H1 (cell line): ENCODE measurements around the gene KANTR. TPM values are rescaled to one million over a fixed set of nuclear protein-coding genes. Genes with fewer than 3 reads are reported as not detected.

Experiments used
- CTCF ChIA-PET: fragments of 300-600 bp; sonication (Branson Sonifier 250); formaldehyde crosslinking; loops from one replicate; lab custom pipeline; 2021; ENCODE audit not compliant: partially characterized antibody; lab: Charles Lee
- POLR2A ChIA-PET: fragments of 300-600 bp; sonication (Branson Sonifier 250); formaldehyde crosslinking; loops from one replicate; lab custom pipeline; 2021; ENCODE audit warnings: inconsistent platforms; ENCODE audit not compliant: partially characterized antibody; lab: Charles Lee
- DNase-seq, 2 experiments: peaks; one replicate each; pipeline versions ENCODE4 v3.0.0 to v3.0.0-alpha.2; 2010 to 2022; ENCODE audit warnings: low spot score in 2 of 2, low read depth in 1 of 2, mixed read lengths in 1 of 2
- FAIRE-seq: peaks from 2 replicates; lab custom pipeline; 2011; peaks lifted over from hg19 to GRCh38; lab: Jason Lieb, UNC
- H2AFZ ChIP-seq: 2 replicates; pipeline ENCODE4 v1.8.1; 2012; ENCODE audit warnings: low read length, inconsistent platforms
- H2AK5ac ChIP-seq: 2 replicates; pipeline ENCODE4 v1.6.1; 2013; ENCODE audit warnings: low read depth, low read length
- H2BK120ac ChIP-seq: replicated peaks from 2 replicates; pipeline ENCODE3; 2013; ENCODE audit warnings: low read depth, low read length, inconsistent platforms
- H2BK12ac ChIP-seq: 2 replicates; pipeline ENCODE4 v1.6.1; 2013; ENCODE audit warnings: low read depth, low read length
- H2BK15ac ChIP-seq: 2 replicates; pipeline ENCODE4 v1.6.1; 2013; ENCODE audit warnings: low read length
- H2BK20ac ChIP-seq: 2 replicates; pipeline ENCODE4 v1.6.1; 2013; ENCODE audit warnings: low read length
- H2BK5ac ChIP-seq: 2 replicates; pipeline ENCODE4 v1.6.1; 2013; ENCODE audit warnings: low read depth, low read length
- H3K14ac ChIP-seq: 2 replicates; pipeline ENCODE4 v1.6.1; 2013; ENCODE audit warnings: inconsistent platforms; ENCODE audit not compliant: insufficient read length
- H3K18ac ChIP-seq: 2 replicates; pipeline ENCODE4 v1.6.1; 2013; ENCODE audit warnings: low read length; ENCODE audit errors: extremely low read depth
- H3K23ac ChIP-seq: 2 replicates; pipeline ENCODE4 v1.6.1; 2013; ENCODE audit warnings: inconsistent platforms; ENCODE audit not compliant: insufficient read length
- H3K23me2 ChIP-seq: 2 replicates; pipeline ENCODE4 v1.6.1; 2013; ENCODE audit warnings: low read depth, low read length
- H3K27ac ChIP-seq: 2 replicates; pipeline ENCODE4 v1.6.1; 2011; ENCODE audit warnings: low read depth, low read length, inconsistent platforms
- H3K27me3 ChIP-seq, 4 experiments: replicated peaks in 1 of 4; 1 replicate in 1 of 4; 2 replicates in 3 of 4; pipeline versions ENCODE4 v1.6.1 to v1.8.1; 2011 to 2013; ENCODE audit warnings: low read length in 3 of 4, mild to moderate bottlenecking in 3 of 4, inconsistent platforms in 2 of 4, mixed read lengths in 2 of 4, moderate library complexity in 1 of 4; ENCODE audit not compliant: control insufficient read depth in 3 of 4, insufficient read depth in 3 of 4; ENCODE audit errors: extremely low read depth in 1 of 4
- H3K36me3 ChIP-seq, 4 experiments: 2 replicates each; pipeline versions ENCODE4 v1.6.1 to v1.8.1; 2011 to 2013; ENCODE audit warnings: mild to moderate bottlenecking in 4 of 4, low read length in 3 of 4, moderate library complexity in 2 of 4, control low read depth in 1 of 4, inconsistent platforms in 1 of 4; ENCODE audit not compliant: insufficient read depth in 4 of 4, control insufficient read depth in 2 of 4
- H3K4ac ChIP-seq: replicated peaks from 2 replicates; pipeline ENCODE3; 2013; ENCODE audit warnings: low read length, low read depth, mixed read lengths, inconsistent platforms; ENCODE audit not compliant: insufficient read length
- H3K4me1 ChIP-seq, 4 experiments: replicated peaks in 1 of 4; 1 replicate in 1 of 4; 2 replicates in 3 of 4; pipeline versions ENCODE4 v1.6.1 to v1.8.1; 2011 to 2013; ENCODE audit warnings: low read length in 3 of 4, inconsistent platforms in 2 of 4, mixed read lengths in 1 of 4; ENCODE audit not compliant: insufficient read depth in 4 of 4, control insufficient read depth in 3 of 4
- H3K4me2 ChIP-seq, 2 experiments: 2 replicates each; pipeline versions ENCODE4 v1.6.1 to v1.8.1; 2011 to 2013; ENCODE audit warnings: low read depth in 2 of 2, low read length in 2 of 2, control low read depth in 1 of 2, inconsistent platforms in 1 of 2, mild to moderate bottlenecking in 1 of 2; ENCODE audit not compliant: insufficient read depth in 1 of 2
- H3K4me3 ChIP-seq, 4 experiments: fragments of 200-600, 300-600 bp in 1 of 4; sonication (generic), shearing (Covaris generic), sonication (Bioruptor Twin) in 1 of 4; 2 replicates each; pipeline versions ENCODE4 v1.5.1 to v1.8.1; 2011 to 2016; ENCODE audit warnings: low read length in 4 of 4, low read depth in 3 of 4, control low read depth in 2 of 4, inconsistent platforms in 2 of 4, mild to moderate bottlenecking in 2 of 4, mixed read lengths in 1 of 4, moderate library complexity in 1 of 4; ENCODE audit not compliant: insufficient read depth in 2 of 4; ENCODE audit errors: extremely low read depth in 1 of 4
- H3K56ac ChIP-seq: replicated peaks from 2 replicates; pipeline ENCODE3; 2013; ENCODE audit warnings: low read depth, mild to moderate bottlenecking, mixed read lengths, low read length, inconsistent platforms; ENCODE audit not compliant: insufficient read length
- H3K79me1 ChIP-seq: 2 replicates; pipeline ENCODE4 v1.6.1; 2013; ENCODE audit warnings: low read depth, low read length, control low read depth
- H3K79me2 ChIP-seq, 2 experiments: 2 replicates each; pipeline versions ENCODE4 v1.6.1 to v1.8.1; 2012 to 2013; ENCODE audit warnings: low read length in 2 of 2, mild to moderate bottlenecking in 2 of 2, inconsistent platforms in 1 of 2; ENCODE audit not compliant: insufficient read depth in 2 of 2, control insufficient read depth in 1 of 2
- H3K9ac ChIP-seq, 4 experiments: replicated peaks in 1 of 4; 1 replicate in 1 of 4; 2 replicates in 3 of 4; pipeline versions ENCODE4 v1.6.1 to v1.8.1; 2011 to 2013; ENCODE audit warnings: low read depth in 3 of 4, low read length in 3 of 4, control low read depth in 2 of 4, mild to moderate bottlenecking in 2 of 4, moderate library complexity in 2 of 4, inconsistent platforms in 1 of 4; ENCODE audit errors: extremely low read depth in 1 of 4
- H3K9me3 ChIP-seq, 2 experiments: 2 replicates each; pipeline versions ENCODE4 v1.6.1 to v1.8.1; 2012 to 2013; ENCODE audit warnings: mild to moderate bottlenecking in 2 of 2, moderate library complexity in 2 of 2, control low read depth in 1 of 2, inconsistent platforms in 1 of 2, low read depth in 1 of 2, low read length in 1 of 2, mixed read lengths in 1 of 2; ENCODE audit not compliant: insufficient read depth in 2 of 2
- H4K20me1 ChIP-seq, 2 experiments: replicated peaks in 1 of 2; 2 replicates each; pipeline versions ENCODE3 to v1.8.1; 2011 to 2013; ENCODE audit warnings: inconsistent platforms in 2 of 2, low read length in 2 of 2, mild to moderate bottlenecking in 1 of 2; ENCODE audit not compliant: insufficient read depth in 2 of 2, control insufficient read depth in 1 of 2
- H4K5ac ChIP-seq: 2 replicates; pipeline ENCODE4 v1.6.1; 2013; ENCODE audit warnings: low read length, low read depth, mixed read lengths, inconsistent platforms; ENCODE audit not compliant: insufficient read length
- H4K8ac ChIP-seq: 2 replicates; pipeline ENCODE4 v1.8.0; 2013; ENCODE audit warnings: mild to moderate bottlenecking, moderate library complexity, low read length, inconsistent platforms; ENCODE audit not compliant: insufficient read depth; ENCODE audit errors: extremely low read depth
- H4K91ac ChIP-seq: replicated peaks from 2 replicates; pipeline ENCODE3; 2013; ENCODE audit warnings: low read length, mixed read lengths, inconsistent platforms; ENCODE audit not compliant: insufficient read length
- EP300 ChIP-seq, 2 experiments: IDR thresholded peaks; 1 replicate in 1 of 2; 2 replicates in 1 of 2; pipeline ENCODE4 v1.6.1; 2011 to 2012; ENCODE audit warnings: low read depth in 2 of 2, low read length in 2 of 2, mild to moderate bottlenecking in 2 of 2, borderline replicate concordance in 1 of 2, inconsistent platforms in 1 of 2, moderate library complexity in 1 of 2
- PHF8 ChIP-seq: fragments of 200-600 bp; sonication (generic); conservative IDR thresholded peaks from 2 replicates; pipeline ENCODE4 v1.7.1; 2012; ENCODE audit warnings: low read depth, mild to moderate bottlenecking, inconsistent platforms, low read length, moderate library complexity
- TEAD4 ChIP-seq: IDR thresholded peaks from 2 replicates; pipeline ENCODE4 v1.6.1; 2012; ENCODE audit warnings: low read depth, low read length, inconsistent platforms, mixed read lengths
- YY1 ChIP-seq: IDR thresholded peaks from 2 replicates; pipeline ENCODE4 v1.6.1; 2011; ENCODE audit warnings: low read depth, mild to moderate bottlenecking, low read length
- WGBS, 2 experiments: shearing (Covaris generic) in 1 of 2; methylation state at CpG; one replicate each; pipeline versions ENCODE4 v1.1.6 to v1.1.7; 2013 to 2015; ENCODE audit warnings: low lambda C conversion rate in 2 of 2, mixed read lengths in 2 of 2, inconsistent platforms in 1 of 2, low coverage in 1 of 2, missing lambda C conversion rate in 1 of 2; ENCODE audit not compliant: insufficient replicate concordance in 2 of 2, insufficient coverage in 1 of 2, insufficient read length in 1 of 2; ENCODE audit errors: extremely low coverage in 1 of 2, missing lambda C conversion rate in 1 of 2; 5-methylcytosine and 5-hydroxymethylcytosine counted together
- polyA plus RNA-seq, 7 experiments: library from polyadenylated mRNA; depleted of rRNA in 3 of 7; stranded (reverse) in 5 of 7; unstranded in 2 of 7; fragments of >200 nt in 5 of 7; fragments of 200-250 nt in 2 of 7; gene quantifications; 1 replicate in 5 of 7; 2 replicates in 1 of 7; 4 replicates in 1 of 7; pipeline versions ENCODE4 v1.2.1 to v1.2.3, GENCODE V29; 2011 to 2013; ENCODE audit warnings: missing spikeins in 2 of 7, mixed read lengths in 2 of 7
- total RNA-seq: library from RNA; stranded (reverse); fragmentation: NEBNext Ultra II Directional; extraction: Animal tissue kit (Norgen Biotek cat#: 25700); gene quantifications from 2 replicates; pipeline ENCODE4 v1.2.1, GENCODE V29; 2021

The KANTR gene
- total and polyA plus RNA-seq, 2 of the 8 experiments (the other 6 are each of a cell fraction or from before 2014, with no cell fraction given), result 7.7 to 9.5 TPM

DNA sequence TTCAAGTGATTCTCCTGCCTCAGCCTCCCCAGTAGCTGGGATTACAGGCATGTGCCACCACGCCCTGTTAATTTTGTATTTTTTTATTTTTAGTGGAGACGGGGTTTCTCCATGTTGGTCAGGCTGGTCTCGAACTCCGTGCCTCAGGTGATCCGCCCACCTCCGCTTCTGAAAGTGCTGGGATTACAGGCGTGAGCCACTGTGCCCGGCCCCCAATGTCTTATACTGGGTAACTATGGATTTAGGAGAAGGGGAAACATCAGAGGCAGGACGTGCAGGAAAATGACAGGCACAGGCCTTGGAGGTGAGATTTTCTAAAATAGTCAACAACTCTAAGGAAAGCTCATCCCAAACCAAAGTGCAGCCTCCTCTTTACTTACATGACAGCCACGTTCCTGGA, 22.9 kb upstream of the KANTR start:
- FAIRE-seq (no peak), DNase-seq (no peak)
- no peak overlapping the region for H4K8ac ChIP-seq
- H3K4me1 ChIP-seq, result peaks cover 0 to 5% (median 1%) of the 10 kb centered on the region in 4 experiments; a peak in 1 of 7 replicates
- H4K5ac ChIP-seq, result no peak overlapping the region
- H3K36me3 ChIP-seq, result no peaks in the 10 kb centered on the region
- no peaks in the 10 kb centered on the region for H3K79me1 ChIP-seq
- H2BK15ac ChIP-seq, result no peak overlapping the region
- H3K23ac ChIP-seq, result no peak overlapping the region
- H3K9ac ChIP-seq, result no peak overlapping the region
- POLR2A ChIA-PET, result no interaction called here
- no peak overlapping the region for H2AFZ ChIP-seq
- H3K4ac ChIP-seq, result no peak overlapping the region
- H3K4me2 ChIP-seq, result peak overlapping the region in 1 of 2 experiments; percentile 51; a peak in 1 of 4 replicates
- no peak overlapping the region for H2BK12ac ChIP-seq
- H2BK20ac ChIP-seq, result no peak overlapping the region
- H3K18ac ChIP-seq, result no peak overlapping the region
- H3K79me2 ChIP-seq, result no peaks in the 10 kb centered on the region
- H3K4me3 ChIP-seq, result no peak overlapping the region
- H3K27ac ChIP-seq, result no peak overlapping the region
- peaks cover 3% of the 10 kb centered on the region; the same call in 1 of the 2 replicates for H3K23me2 ChIP-seq
- H4K20me1 ChIP-seq, result no peaks in the 10 kb centered on the region
- no peaks in the 10 kb centered on the region for H3K27me3 ChIP-seq
- no peak overlapping the region for H2BK120ac ChIP-seq
- CTCF ChIA-PET, result interaction anchor here (1.0 to 1.9 kb wide), 5 partner anchors 16 to 52 kb away, joined by 3 to 7 read pairs (median 4); no protein-coding TSS in a partner anchor
- H2AK5ac ChIP-seq, result no peak overlapping the region
- no peaks in the 10 kb centered on the region for H3K9me3 ChIP-seq
- no peak overlapping the region for H2BK5ac ChIP-seq
- WGBS, 2 experiments, result 91% methylated on average over 10 of the region's 10 CpGs; no CpG with 5 or more reads in 1 of the 2 experiments
- H3K56ac ChIP-seq, result no peak overlapping the region
- H4K91ac ChIP-seq, result no peak overlapping the region
- no peak overlapping the region for H3K14ac ChIP-seq
- TF ChIP-seq YY1 (no peak), TEAD4 (no peak), PHF8 (no peak), EP300 (IDR thresholded peaks at IDR 0.05; ENCODE audit: borderline replicate concordance in 1 of 2, low read depth in 2 of 2, low read length in 2 of 2) (no peak)
